C4-2B (cell line): ENCODE measurements around the gene ABCA9.

ENCODE experiments used
- H3K27ac ChIP-seq: fragments of 450-650 bp; 2 replicates; pipeline ENCODE4 v1.5.1; 2017
- CTCF ChIP-seq: fragments of 450-650 bp; conservative IDR thresholded peaks from 2 replicates; pipeline ENCODE4 v1.5.1; 2017; ENCODE audit warnings: mild to moderate bottlenecking
- ZFX ChIP-seq: fragments of 450-650 bp; IDR thresholded peaks from 2 replicates; pipeline ENCODE4 v1.6.1; 2017

Gene ABCA9

GRCh38 chr17:69045646-69046045, 15.1 kb downstream of the ABCA9 start:
- TF ChIP-seq CTCF (no peak), ZFX (no peak)
- no peak overlapping the region for H3K27ac ChIP-seq

- H3K27ac ChIP-seq, result no peak overlapping the region
- TF ChIP-seq CTCF, result no peak
- no peak for TF ChIP-seq ZFX
These were observed 16.4 kb downstream of the ABCA9 start for GRCh38 chr17:69044371-69044770.

GRCh38 chr17:69043098-69043734, 17.5 kb downstream of the ABCA9 start:
- TF ChIP-seq CTCF (no peak), ZFX (no peak)
- H3K27ac ChIP-seq, result no peak overlapping the region

GRCh38 chr17:69042308-69042707, 18.4 kb downstream of the ABCA9 start:
- TF ChIP-seq CTCF (no peak), ZFX (no peak)
- H3K27ac ChIP-seq, result no peak overlapping the region

GRCh38 chr17:69031839-69032238, 28.9 kb downstream of the ABCA9 start:
- TF ChIP-seq CTCF (no peak), ZFX (no peak)
- H3K27ac ChIP-seq, result no peak overlapping the region

GRCh38 chr17:69030169-69030568, 30.6 kb downstream of the ABCA9 start:
- H3K27ac ChIP-seq, result no peak overlapping the region
- TF ChIP-seq ZFX (no peak), CTCF (no peak)

- no peak overlapping the region for H3K27ac ChIP-seq
- TF ChIP-seq CTCF, result no peak
- no peak for TF ChIP-seq ZFX
These were observed 42.0 kb downstream of the ABCA9 start for GRCh38 chr17:69018687-69019086.
